GM21360 (cell line): ENCODE results near the gene OR1J4.

Experiments used
- ATAC-seq: cut with Tn5 transposase; IDR thresholded peaks from one replicate; pipeline ENCODE4 v1.9.1; 2021; ENCODE audit warnings: mild to moderate bottlenecking, moderate library complexity; ENCODE audit not compliant: unreplicated experiment

OR1J4 gene

GRCh38 chr9:122567901-122568300 lies 49.0 kb downstream of the OR1J4 start:
- no peak for ATAC-seq
